Measurements from ENCODE around the gene CCND3.
"Not testable (repeated sequence)": the region's sequence is repeated elsewhere in the genome, so short reads cannot be mapped to it uniquely, and the experiment has no call there.

The CCND3 gene

DNA sequence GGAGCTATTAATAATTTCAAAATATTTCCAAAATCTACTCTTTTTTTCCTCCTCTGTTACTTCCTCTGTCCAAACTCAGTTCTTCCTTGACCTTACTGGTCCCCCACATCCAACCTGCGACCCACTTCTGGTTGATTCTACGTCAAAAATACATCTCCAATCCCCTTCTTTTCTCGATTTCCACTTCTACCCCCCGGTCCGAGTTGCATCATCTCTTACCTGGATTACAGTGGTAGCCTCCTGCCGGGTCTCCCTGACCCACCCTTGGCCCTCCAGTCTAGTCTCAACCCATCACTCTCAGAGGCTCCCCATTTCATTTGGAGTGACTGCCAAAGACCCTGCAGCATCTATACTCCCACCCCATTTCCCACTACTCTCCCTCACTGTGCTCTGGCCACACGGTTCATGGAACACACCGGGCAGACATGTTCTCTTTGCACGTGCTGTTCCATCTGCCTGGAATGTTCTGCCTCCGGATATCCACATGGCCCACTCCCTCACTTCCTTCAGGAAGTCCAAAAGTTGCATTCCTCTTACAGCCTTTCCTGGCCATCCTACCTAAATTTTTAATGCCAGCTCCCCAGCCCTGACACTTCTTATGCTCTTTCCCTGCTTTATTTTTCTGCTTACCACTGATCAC is 6.1 kb upstream of the CCND3 start:
- no peak for DNase-seq

- DNase-seq = no peak
These were observed 1.8 kb upstream of the CCND3 start for GRCh38 chr6:41943456-41943855.

- DNase-seq = not testable (repeated sequence)
These were observed 1.3 kb upstream of the CCND3 start for GRCh38 chr6:41942882-41943281.

DNA sequence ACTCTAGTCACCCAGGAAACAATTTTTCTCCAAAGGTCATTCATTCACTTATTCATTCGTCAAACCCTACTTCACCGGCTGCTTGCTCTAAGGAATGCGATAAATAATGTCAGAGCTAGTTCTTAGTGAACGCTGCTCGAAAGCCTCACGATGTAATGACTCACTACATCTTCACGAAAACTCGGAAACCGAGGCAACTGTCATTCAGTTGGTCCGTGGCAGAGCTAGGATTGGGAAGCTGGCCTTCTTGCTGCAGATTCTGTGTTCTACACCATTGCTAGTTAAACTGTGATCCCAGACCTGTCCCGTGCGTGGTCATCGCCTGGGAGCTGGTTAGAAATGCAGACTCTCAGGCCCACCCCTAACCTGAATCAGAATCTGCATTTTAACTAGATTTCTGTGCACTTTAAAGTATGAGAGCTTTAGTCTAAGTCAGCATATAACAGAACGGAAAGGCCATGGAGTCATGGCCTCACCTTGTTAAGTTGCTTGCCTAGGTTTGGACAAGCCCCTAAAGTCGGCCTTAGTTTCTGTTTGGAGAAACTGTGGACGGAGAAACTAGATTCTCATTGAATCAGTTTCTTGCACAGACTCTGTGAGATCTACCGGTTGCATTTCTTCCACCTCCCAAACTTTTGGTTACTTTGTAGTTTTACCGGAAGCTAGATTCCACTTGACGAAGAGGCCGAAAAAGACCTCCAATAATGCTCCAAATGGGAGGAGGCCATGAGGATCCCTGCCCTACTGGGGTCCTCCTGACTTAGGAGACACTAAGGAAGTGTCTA is 651 bp upstream of the CCND3 start:
- no peak for DNase-seq

DNA sequence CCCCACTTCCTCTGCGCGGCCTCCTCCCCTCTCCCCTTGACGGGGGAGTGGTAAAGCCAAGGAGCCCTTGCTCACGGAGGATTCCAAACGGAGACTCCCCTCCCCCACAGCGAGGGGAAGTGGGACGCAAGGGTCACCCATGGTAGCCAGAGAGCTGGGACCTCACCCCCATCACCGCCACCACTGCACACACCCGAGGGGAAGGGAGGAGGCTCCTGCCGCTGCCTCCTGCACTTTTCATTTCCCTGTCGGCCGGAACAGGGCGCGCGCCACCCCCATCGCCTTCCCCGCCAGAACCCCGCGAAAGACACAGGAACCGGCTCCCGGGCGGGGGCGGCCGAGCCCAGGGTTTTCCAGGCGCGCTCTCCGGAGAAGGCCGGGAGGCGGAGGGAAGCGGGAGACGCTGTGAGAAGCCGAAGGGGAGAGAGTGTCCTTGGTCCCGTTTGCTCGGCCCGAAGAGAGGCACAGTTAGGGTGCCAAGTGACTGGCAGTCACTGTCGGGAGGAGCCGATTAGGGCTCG is 789 bp downstream of the CCND3 start:
- peak; percentile 22 to 62 for DNase-seq

GRCh38 chr6:41939848-41940758 is 1.5 kb downstream of the CCND3 start:
- peak; percentile 21 to 52 for DNase-seq

- DNase-seq = peak; percentile 28 to 31
These were observed 2.3 kb downstream of the CCND3 start for GRCh38 chr6:41939176-41939847.

DNA sequence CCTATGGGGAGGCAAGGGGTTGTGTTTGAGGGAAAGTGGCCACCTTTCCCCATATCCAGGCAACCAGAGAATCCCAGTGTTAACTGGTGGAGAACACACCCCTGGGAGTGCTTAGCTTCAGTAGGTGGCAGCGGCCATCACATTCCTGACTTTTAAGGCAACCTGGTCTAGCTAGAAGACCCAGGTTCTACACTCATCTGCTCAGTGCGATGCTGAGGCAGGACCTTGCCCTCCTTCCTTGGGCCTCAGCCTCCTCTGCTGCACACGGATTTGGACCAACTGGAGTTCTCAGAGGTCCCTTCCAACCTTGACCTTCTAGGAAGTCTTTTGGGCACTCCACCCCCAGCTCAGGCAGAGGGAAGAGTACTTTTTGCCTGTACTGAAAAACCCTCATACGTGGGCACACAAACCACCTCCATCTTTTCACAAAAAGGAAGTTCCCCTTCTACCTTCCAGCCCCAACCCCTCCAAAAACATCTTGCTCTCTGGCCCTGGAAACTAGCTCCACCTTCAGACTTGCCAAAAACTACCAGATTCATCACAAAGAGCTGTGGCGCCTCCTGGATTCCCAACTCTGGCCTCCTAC is 2.9 kb downstream of the CCND3 start:
- DNase-seq = peak in 1 of 2 donors; percentile 19

- DNase-seq = peak; percentile 43 to 71
These were observed 3.6 kb downstream of the CCND3 start for GRCh38 chr6:41937861-41938574.

DNA sequence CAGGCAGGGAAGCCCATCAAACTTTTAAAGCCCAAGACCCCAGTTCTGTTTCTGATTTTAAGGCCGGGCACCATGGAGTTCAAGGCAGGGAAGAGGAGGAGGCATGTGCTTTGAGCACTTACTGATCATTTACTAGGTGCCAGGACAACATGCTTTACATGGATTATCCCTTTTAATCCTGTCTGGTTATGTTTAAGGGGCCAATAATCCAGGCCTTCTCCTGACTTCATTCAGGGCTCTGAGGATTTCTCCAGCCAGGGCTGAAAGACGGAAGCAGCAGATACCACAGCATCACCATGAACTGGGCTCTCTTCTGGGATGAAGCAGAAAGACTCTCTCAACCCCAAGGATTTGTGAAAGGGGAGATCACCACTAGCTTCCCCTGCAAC is 4.1 kb downstream of the CCND3 start:
- no peak for DNase-seq

DNA sequence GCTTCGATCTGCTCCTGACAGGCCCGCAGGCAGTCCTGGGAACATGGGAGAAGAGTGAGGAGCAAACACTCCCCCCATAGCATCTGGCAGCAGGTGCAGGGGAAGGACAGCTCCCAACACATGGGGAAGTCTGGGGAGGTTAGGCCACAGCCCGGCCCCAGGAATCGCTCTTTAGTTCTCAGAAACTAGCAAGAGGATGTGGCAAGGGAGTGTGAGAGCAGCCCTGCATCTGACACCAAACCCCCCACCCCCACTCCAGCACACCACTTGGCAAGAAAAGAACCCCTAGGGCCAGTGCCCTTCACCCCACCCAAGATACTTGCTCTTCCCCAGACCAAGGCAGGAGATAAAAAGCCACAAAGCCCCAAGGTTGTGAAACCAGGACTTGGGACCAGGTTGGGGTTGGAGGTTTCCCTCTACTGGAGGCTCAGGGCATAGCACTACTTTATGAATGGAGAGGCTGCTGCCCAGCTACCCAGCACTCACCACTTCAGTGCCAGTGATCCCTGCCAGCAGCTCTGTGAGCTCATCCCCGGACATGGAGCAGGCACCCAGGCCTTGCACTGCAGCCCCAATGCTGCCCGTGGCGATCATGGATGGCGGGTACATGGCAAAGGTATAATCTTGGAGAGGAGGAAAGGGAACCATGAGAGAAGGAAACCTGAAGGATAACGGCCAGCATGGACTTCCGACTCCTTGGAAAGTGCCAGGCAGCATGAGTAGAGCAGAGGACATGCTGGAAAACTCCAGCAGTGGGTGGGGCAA is 5.4 kb downstream of the CCND3 start:
- DNase-seq = peak; percentile 87 to 91

- DNase-seq = no peak
These were observed 5.9 kb downstream of the CCND3 start for GRCh38 chr6:41935685-41936072.

DNA sequence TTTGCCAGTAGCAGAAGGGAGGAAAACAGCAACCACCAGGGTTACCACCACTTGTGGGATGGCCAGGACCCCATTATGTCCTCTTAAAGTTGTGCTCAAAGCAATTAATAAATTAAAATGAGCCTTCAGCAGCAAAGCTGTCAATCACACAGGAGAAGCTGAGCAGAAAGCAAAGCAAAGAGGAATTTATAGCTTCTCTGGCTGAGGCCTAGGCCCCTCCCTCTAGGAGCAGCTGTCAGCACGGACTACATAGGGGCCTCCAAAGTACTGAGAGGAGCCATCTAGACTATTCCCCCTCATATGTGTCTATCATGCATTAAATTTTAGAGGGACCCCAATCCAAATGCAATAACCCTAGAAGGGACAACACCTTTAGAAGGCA is 6.4 kb downstream of the CCND3 start:
- DNase-seq = no peak

DNA sequence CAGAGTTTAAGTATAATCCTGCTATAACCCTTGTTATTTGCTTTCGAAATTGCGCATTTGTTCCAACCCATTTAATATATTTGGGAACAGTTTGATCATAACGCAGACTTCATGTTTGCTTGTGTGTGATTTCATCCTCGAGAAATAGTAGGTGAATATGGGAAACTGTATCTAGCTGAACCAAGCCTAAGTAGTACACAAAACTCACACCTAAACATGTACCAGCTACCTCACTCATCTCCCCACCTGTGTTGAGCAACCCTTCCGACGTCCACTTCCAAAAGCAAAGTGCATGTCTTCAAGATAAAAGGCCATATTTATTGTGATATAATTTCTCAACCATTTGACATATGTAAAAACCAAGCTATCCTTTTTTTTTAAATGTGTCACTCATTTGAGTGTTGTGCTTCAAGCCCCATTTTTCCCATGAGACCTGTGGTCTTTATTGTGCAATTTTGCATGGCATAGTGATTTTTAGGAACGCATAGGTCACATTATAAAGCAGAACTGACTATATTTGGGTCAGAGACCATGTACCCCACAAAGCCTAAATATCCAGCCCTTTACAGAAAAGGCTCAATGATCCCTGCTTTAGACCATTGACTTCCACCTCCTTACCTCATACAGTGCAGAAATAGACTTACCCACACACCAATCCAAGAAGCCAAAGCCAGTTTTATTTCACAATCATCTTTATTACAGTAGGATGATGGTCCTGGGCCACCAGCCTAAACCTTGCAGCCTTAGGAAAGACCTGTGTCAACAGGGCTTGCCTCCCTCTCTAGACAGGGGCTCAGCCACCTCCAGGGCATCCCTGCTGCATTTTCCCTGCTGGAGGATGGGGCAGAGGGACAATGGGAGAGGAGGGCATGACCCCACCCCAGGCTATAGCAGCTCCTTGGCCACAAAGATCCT is 7.1 kb downstream of the CCND3 start:
- DNase-seq = no peak

GRCh38 chr6:41932378-41932777 is 9.2 kb downstream of the CCND3 start:
- no peak for DNase-seq

DNA sequence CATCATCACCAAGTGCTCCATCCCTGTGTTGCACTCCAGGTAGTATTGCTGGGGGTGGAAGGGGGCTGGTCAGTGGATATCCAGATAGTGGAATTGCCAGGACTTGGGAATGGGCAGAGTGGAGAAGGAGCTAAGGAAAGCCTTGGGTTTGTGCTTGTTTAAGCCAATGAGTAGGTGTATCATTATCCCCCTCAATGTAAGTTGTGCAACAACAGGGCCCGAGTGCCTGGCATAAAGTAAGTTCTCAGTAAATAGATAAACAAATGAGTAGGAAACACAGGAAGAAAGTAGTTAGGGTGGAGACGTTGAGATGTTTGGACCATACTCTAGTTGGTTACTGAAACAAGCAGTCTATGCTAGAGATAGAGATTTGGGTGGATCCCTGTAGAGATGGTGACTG is 9.8 kb downstream of the CCND3 start:
- no peak for DNase-seq

DNA sequence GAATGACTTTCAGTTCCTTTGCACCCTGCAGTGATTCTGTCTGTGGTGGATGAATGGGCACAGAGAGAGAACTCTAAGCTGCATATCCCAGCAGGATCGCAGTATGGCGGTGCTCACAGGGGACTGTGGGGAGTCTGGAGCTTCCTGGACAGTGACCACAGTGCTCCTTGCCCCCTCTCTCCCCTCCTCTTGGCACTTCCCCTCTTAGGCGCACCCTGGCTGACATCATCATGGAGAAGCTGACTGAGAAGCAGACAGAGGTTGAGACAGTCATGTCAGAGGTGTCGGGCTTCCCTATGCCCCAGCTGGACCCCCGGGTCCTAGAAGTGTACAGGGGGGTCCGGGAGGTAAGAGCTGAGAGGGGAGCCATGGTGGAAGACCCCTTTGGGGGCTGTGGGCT is 11.7 kb downstream of the CCND3 start:
- no peak for DNase-seq

DNA sequence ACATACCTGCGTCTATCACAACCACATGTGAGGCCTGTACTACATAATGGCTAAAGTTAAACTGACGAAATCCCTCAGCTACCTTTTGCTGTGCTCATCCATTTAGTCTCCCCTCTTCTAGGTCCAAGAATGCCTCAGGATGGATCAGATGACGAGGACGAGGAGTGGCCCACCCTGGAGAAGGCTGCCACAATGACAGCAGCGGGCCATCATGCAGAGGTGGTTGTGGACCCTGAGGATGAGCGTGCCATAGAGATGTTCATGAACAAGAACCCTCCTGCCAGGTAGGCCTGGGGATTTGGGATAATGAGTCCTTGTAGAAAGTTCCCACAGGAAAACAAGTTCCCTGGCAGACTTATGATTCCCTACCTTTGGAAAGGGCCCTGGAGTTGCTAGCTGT is 14.4 kb downstream of the CCND3 start:
- no peak for DNase-seq

DNA sequence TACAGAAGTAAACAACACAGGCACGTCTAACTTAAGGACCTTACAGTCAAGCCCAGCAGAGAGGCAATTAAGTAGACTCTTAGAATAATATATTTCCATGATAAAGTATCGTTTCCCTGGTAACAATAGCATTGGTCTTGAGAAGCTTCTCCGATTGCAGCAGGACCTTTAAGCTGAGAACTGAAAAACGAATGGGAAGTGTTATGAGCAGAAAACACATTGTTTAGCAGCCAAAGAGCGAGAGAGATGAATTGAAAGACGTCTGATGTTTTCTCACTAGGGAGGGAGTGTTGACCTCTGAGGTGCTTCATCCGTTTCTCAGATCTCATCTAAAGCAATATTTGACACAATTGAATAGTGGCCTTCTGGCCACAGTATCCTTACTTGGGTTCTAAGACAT is 19.5 kb downstream of the CCND3 start:
- no peak for DNase-seq

GRCh38 chr6:41921712-41921998 is 20.0 kb downstream of the CCND3 start:
- no peak for DNase-seq
